Thyroid gland (tissue), 4 donors: ENCODE data around the gene CD101. TPM values are rescaled to one million over a fixed set of nuclear protein-coding genes. Genes with fewer than 3 reads are reported as not detected.

ENCODE experiments used
- DNase-seq, 2 donors: peaks; one replicate each; pipeline ENCODE4 v3.0.0-alpha.2; 2019
- H3K27ac ChIP-seq, 3 donors: fragments of 200-600 bp; sonication (generic); 1 replicate in 2 of 3; 2 replicates in 1 of 3; pipeline ENCODE4 v1.5.1; 2016 to 2019; ENCODE audit warnings: mild to moderate bottlenecking in 1 of 3, moderate library complexity in 1 of 3
- H3K27me3 ChIP-seq: fragments of 200-600 bp; sonication (generic); one replicate; pipeline ENCODE4 v1.5.1; 2019
- H3K36me3 ChIP-seq, 2 donors: fragments of 200-600 bp; sonication (generic); one replicate each; pipeline ENCODE4 v1.5.1; 2016 to 2019
- H3K4me1 ChIP-seq, 2 donors: fragments of 200-600 bp; sonication (generic); one replicate each; pipeline ENCODE4 v1.5.1; 2017 to 2019
- H3K4me3 ChIP-seq, 3 donors: fragments of 200-600 bp; sonication (generic); replicated peaks in 1 of 3; 1 replicate in 2 of 3; 2 replicates in 1 of 3; pipeline ENCODE4 v1.5.1; 2016; ENCODE audit warnings: mild to moderate bottlenecking in 1 of 3
- H3K9me3 ChIP-seq: fragments of 200-600 bp; sonication (generic); one replicate; pipeline ENCODE4 v1.5.1; 2017
- CTCF ChIP-seq, 6 experiments: fragments of 200-600 bp in 3 of 6; fragments of 450-650 bp in 3 of 6; sonication (generic) in 3 of 6; IDR thresholded peaks; one replicate each; pipeline ENCODE4 v1.5.1; 2016 to 2019; ENCODE audit warnings: antibody characterized with exemption in 6 of 6, mild to moderate bottlenecking in 2 of 6, inconsistent platforms in 1 of 6, moderate library complexity in 1 of 6
- POLR2A ChIP-seq, 2 donors: fragments of 450-650 bp; IDR thresholded peaks; one replicate each; pipeline ENCODE4 v1.6.1; 2017; ENCODE audit warnings: antibody characterized with exemption in 2 of 2, mild to moderate bottlenecking in 2 of 2, moderate library complexity in 1 of 2
- WGBS, 2 donors: methylation state at CpG; one replicate each; pipeline ENCODE4 v1.1.5; 2017; 5-methylcytosine and 5-hydroxymethylcytosine counted together
- intact Hi-C: fragments of 100-400 bp; cut with DNase I; formaldehyde crosslinking; loops from one replicate; pipeline ENCODE4 v1.15.1; 2023
- total RNA-seq, 4 donors: library from RNA; depleted of rRNA; stranded (reverse); fragments of >200 nt; gene quantifications; one replicate each; pipeline ENCODE4 v1.2.3, GENCODE V29; 2016

Gene CD101
- total RNA-seq, 4 donors from 2014 or later, result 0.13 to 1.3 (median 0.73) TPM

- DNase-seq, result no peak
- TF ChIP-seq CTCF (IDR thresholded peaks at IDR 0.05), result no peak
- no peak for TF ChIP-seq POLR2A (IDR thresholded peaks at IDR 0.05)
- Histone ChIP-seq H3K4me1 (no peaks in the 10 kb centered on the region), H3K36me3 (no peaks in the 10 kb centered on the region), H3K27me3 (no peaks in the 10 kb centered on the region), H3K9me3 (no peaks in the 10 kb centered on the region), H3K27ac (no peak overlapping the region), H3K4me3 (no peak overlapping the region)
- intact Hi-C loops, result no loop called here
- WGBS, 2 donors, result 92 to 97% methylated on average over 2 of the region's 2 CpGs
Observed at GRCh38 chr1:116981521-116982037, 20.0 kb upstream of the CD101 start.

GRCh38 chr1:116982319-116983004 is 19.1 kb upstream of the CD101 start:
- DNase-seq, result no peak
- WGBS, 2 donors, result 73 to 82% methylated on average over 7 to 9 of the region's 9 CpGs
- Histone ChIP-seq H3K9me3 (no peaks in the 10 kb centered on the region), H3K36me3 (no peaks in the 10 kb centered on the region), H3K27ac (no peak overlapping the region), H3K4me1 (no peaks in the 10 kb centered on the region), H3K27me3 (no peaks in the 10 kb centered on the region), H3K4me3 (no peak overlapping the region)
- TF ChIP-seq POLR2A (IDR thresholded peaks at IDR 0.05) (no peak), CTCF (IDR thresholded peaks at IDR 0.05) (no peak)
- intact Hi-C loops, result no loop called here

GRCh38 chr1:116983112-116983511 is 18.4 kb upstream of the CD101 start:
- Histone ChIP-seq H3K27me3 (no peaks in the 10 kb centered on the region), H3K4me3 (no peak overlapping the region), H3K4me1 (no peaks in the 10 kb centered on the region), H3K36me3 (peaks cover 0 to 2% of the 10 kb centered on the region in 2 donors), H3K9me3 (no peaks in the 10 kb centered on the region), H3K27ac (no peak overlapping the region)
- intact Hi-C loops, result no loop called here
- DNase-seq, result no peak
- 80 to 85% methylated on average over 5 of the region's 5 CpGs for WGBS, 2 donors
- TF ChIP-seq CTCF (IDR thresholded peaks at IDR 0.05) (no peak), POLR2A (IDR thresholded peaks at IDR 0.05) (no peak)

GRCh38 chr1:116983678-116984077 is 17.9 kb upstream of the CD101 start:
- H3K9me3 ChIP-seq, result no peaks in the 10 kb centered on the region
- DNase-seq, result no peak
- H3K4me3 ChIP-seq, result no peak overlapping the region
- no peaks in the 10 kb centered on the region for H3K27me3 ChIP-seq
- H3K27ac ChIP-seq, result no peak overlapping the region
- intact Hi-C loops, result no loop called here
- TF ChIP-seq CTCF (IDR thresholded peaks at IDR 0.05) (no peak), POLR2A (IDR thresholded peaks at IDR 0.05) (no peak)
- H3K36me3 ChIP-seq, result peaks cover 0 to 4% of the 10 kb centered on the region in 2 donors
- WGBS, 2 donors, result 68 to 85% methylated on average over 4 of the region's 4 CpGs
- no peaks in the 10 kb centered on the region for H3K4me1 ChIP-seq

GRCh38 chr1:116984406-116985160 is 17.0 kb upstream of the CD101 start:
- Histone ChIP-seq H3K9me3 (no peaks in the 10 kb centered on the region), H3K4me3 (no peak overlapping the region), H3K4me1 (no peaks in the 10 kb centered on the region), H3K36me3 (peaks cover 0 to 4% of the 10 kb centered on the region in 2 donors), H3K27ac (no peak overlapping the region), H3K27me3 (no peaks in the 10 kb centered on the region)
- whole genome bisulfite sequencing, 2 donors, result 92 to 96% methylated on average over 13 to 14 of the region's 14 CpGs
- intact Hi-C loops, result no loop called here
- TF ChIP-seq POLR2A (IDR thresholded peaks at IDR 0.05), result no peak
- no peak for TF ChIP-seq CTCF (IDR thresholded peaks at IDR 0.05)
- no peak for DNase-seq
